HepG2 (cell line): ENCODE results near the gene CD84. TPM values are rescaled to one million over a fixed set of nuclear protein-coding genes. Genes with fewer than 3 reads are reported as not detected.

Source experiments
- DDIT3 ChIP-seq: sonication (generic); formaldehyde crosslinking; IDR thresholded peaks from 2 replicates; pipeline ENCODE4 v1.4.0; 2020; ENCODE audit warnings: mild to moderate bottlenecking, missing genetic modification reagents
- SIX4 ChIP-seq: sonication (generic); formaldehyde crosslinking; IDR thresholded peaks from 2 replicates; pipeline ENCODE4 v1.4.0; 2020; ENCODE audit warnings: missing genetic modification reagents
- polyA plus RNA-seq, 8 experiments: library from polyadenylated mRNA; depleted of rRNA in 3 of 8; stranded (reverse) in 7 of 8; unstranded in 1 of 8; fragments of >200 nt; fragmentation: Illumina TruSeq in 4 of 8; extraction: Trizol in 4 of 8; gene quantifications; 2 replicates each; pipeline versions ENCODE4 v1.2.1 to v1.2.3, GENCODE V29; 2011 to 2016; ENCODE audit warnings: low read depth in 4 of 8, missing spikeins in 1 of 8, mixed read lengths in 1 of 8; ENCODE audit not compliant: insufficient read depth in 1 of 8
- total RNA-seq, 5 experiments: library from RNA; depleted of rRNA; stranded (reverse); fragments of >200 nt; fragmentation: Illumina TruSeq; extraction: Trizol; gene quantifications; 2 replicates each; pipeline ENCODE4 v1.2.3, GENCODE V29; 2016; ENCODE audit warnings: low read depth in 1 of 5
- TF ChIP-seq, protein P1 (sequence below), 2 experiments: fragments of 450-650 bp in 1 of 2; sonication (generic) in 1 of 2; formaldehyde crosslinking in 1 of 2; IDR thresholded peaks; 2 replicates each; pipeline versions ENCODE4 v1.6.1 to v1.8.0; 2016 to 2022; ENCODE audit warnings: antibody characterized with exemption in 1 of 2, mild to moderate bottlenecking in 1 of 2, missing genetic modification reagents in 1 of 2
- TF ChIP-seq, protein P2 (sequence below): IDR thresholded peaks from 2 replicates; pipeline ENCODE4 v1.6.1; 2016; ENCODE audit warnings: missing biosample characterization, missing genetic modification reagents, low read depth
- TF ChIP-seq, protein P3 (sequence below): sonication (generic); formaldehyde crosslinking; IDR thresholded peaks from 2 replicates; pipeline ENCODE4; 2020; ENCODE audit warnings: missing genetic modification reagents, mild to moderate bottlenecking, borderline replicate concordance

Gene CD84
- total and polyA plus RNA-seq, 2 of the 13 experiments (the other 11 are each of a cell fraction or from before 2014, with no cell fraction given): not detected

DNA sequence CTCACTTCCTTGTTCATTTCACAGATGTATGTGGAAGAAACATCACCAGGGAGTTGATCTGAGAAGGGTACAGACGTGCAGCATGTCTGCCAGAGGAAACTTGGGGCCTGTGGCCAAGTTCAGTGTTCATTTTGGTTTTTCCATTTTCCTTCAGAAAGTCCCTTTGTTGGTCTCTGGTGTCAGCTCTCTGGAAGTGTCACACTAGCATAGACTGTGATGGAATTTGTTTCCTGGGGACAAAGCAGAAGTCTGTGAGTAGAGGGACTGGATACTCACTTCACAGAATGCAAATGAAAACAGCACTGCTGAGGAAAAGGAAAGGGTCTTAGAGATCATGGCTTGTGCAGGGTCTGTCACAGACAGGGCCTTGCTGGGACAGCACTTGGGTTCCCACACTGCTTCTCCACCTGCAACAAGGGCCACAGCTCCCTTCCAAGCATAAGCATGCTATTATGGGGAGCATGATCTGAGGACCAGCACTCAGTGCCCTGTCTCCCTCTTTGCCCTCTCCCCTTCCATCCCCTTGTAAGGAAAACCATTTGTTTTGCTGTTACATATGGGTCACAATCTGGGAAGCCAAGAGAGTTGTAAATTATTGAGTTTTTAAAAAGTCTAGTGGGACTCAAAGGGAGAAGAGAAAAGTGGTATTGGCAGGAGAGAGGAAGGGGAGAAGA, 31.4 kb upstream of the CD84 start (continued):
- TF ChIP-seq, protein P1, sequence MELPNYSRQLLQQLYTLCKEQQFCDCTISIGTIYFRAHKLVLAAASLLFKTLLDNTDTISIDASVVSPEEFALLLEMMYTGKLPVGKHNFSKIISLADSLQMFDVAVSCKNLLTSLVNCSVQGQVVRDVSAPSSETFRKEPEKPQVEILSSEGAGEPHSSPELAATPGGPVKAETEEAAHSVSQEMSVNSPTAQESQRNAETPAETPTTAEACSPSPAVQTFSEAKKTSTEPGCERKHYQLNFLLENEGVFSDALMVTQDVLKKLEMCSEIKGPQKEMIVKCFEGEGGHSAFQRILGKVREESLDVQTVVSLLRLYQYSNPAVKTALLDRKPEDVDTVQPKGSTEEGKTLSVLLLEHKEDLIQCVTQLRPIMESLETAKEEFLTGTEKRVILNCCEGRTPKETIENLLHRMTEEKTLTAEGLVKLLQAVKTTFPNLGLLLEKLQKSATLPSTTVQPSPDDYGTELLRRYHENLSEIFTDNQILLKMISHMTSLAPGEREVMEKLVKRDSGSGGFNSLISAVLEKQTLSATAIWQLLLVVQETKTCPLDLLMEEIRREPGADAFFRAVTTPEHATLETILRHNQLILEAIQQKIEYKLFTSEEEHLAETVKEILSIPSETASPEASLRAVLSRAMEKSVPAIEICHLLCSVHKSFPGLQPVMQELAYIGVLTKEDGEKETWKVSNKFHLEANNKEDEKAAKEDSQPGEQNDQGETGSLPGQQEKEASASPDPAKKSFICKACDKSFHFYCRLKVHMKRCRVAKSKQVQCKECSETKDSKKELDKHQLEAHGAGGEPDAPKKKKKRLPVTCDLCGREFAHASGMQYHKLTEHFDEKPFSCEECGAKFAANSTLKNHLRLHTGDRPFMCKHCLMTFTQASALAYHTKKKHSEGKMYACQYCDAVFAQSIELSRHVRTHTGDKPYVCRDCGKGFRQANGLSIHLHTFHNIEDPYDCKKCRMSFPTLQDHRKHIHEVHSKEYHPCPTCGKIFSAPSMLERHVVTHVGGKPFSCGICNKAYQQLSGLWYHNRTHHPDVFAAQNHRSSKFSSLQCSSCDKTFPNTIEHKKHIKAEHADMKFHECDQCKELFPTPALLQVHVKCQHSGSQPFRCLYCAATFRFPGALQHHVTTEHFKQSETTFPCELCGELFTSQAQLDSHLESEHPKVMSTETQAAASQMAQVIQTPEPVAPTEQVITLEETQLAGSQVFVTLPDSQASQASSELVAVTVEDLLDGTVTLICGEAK (IDR thresholded peaks at IDR 0.05): no peak
- TF ChIP-seq, protein P1 (CRISPR knock-in tag; IDR thresholded peaks at IDR 0.05): no peak
- TF ChIP-seq, protein P2, sequence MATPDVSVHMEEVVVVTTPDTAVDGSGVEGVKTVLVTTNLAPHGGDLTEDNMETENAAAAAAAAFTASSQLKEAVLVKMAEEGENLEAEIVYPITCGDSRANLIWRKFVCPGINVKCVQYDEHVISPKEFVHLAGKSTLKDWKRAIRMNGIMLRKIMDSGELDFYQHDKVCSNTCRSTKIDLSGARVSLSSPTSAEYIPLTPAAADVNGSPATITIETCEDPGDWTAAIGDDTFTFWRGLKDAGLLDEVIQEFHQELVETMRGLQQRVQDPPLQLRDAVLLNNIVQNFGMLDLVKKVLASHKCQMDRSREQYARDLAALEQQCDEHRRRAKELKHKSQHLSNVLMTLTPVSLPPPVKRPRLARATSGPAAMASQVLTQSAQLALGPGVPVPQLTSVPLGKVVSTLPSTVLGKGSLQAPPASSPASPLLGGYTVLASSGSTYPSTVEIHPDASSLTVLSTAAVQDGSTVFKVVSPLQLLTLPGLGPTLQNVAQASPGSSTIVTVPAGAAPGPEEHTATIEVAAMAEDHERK (CRISPR knock-in tag): no peak
- TF ChIP-seq, protein P3, sequence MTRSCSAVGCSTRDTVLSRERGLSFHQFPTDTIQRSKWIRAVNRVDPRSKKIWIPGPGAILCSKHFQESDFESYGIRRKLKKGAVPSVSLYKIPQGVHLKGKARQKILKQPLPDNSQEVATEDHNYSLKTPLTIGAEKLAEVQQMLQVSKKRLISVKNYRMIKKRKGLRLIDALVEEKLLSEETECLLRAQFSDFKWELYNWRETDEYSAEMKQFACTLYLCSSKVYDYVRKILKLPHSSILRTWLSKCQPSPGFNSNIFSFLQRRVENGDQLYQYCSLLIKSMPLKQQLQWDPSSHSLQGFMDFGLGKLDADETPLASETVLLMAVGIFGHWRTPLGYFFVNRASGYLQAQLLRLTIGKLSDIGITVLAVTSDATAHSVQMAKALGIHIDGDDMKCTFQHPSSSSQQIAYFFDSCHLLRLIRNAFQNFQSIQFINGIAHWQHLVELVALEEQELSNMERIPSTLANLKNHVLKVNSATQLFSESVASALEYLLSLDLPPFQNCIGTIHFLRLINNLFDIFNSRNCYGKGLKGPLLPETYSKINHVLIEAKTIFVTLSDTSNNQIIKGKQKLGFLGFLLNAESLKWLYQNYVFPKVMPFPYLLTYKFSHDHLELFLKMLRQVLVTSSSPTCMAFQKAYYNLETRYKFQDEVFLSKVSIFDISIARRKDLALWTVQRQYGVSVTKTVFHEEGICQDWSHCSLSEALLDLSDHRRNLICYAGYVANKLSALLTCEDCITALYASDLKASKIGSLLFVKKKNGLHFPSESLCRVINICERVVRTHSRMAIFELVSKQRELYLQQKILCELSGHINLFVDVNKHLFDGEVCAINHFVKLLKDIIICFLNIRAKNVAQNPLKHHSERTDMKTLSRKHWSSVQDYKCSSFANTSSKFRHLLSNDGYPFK (CRISPR knock-in tag): no peak
- TF ChIP-seq SIX4 (CRISPR knock-in tag): no peak
- TF ChIP-seq DDIT3 (CRISPR knock-in tag): no peak
- TF ChIP-seq, all 625 proteins: peak for 0
